GM12892 (cell line): ENCODE measurements around the gene PPRC1.

ENCODE experiments used
- POLR2A ChIP-seq: IDR thresholded peaks from 2 replicates; pipeline ENCODE4 v1.6.1; 2011; ENCODE audit warnings: low read depth, low read length, control low read depth
- POLR2AphosphoS5 ChIP-seq: IDR thresholded peaks from 2 replicates; pipeline ENCODE4 v1.6.1; 2011; ENCODE audit warnings: low read depth, low read length, control low read depth

DNA sequence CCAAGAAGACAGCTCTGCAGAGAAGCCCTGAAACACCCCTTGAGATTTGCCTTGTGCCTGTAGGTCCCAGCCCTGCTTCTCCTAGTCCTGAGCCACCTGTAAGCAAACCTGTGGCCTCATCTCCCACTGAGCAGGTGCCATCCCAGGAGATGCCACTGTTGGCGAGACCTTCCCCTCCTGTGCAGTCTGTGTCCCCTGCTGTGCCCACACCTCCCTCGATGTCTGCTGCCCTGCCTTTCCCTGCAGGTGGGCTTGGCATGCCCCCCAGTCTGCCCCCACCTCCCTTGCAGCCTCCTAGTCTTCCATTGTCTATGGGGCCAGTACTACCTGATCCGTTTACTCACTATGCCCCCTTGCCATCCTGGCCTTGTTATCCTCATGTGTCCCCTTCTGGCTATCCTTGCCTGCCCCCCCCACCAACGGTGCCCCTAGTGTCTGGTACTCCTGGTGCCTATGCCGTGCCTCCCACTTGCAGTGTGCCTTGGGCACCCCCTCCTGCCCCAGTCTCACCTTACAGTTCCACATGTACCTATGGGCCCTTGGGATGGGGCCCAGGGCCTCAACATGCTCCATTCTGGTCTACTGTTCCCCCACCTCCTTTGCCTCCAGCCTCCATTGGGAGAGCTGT, 8.2 kb downstream of the PPRC1 start:
- TF ChIP-seq POLR2AphosphoS5: no peak; the same call in 1 of the 2 replicates
- peak; percentile 6; the same call in 1 of the 2 replicates for TF ChIP-seq POLR2A
